GM06990 (cell line): ENCODE data around the gene DLAT.

Experiments
- DNase-seq: peaks from one replicate; pipeline ENCODE4 v3.0.0-alpha.2; 2011; ENCODE audit not compliant: insufficient read length; ENCODE audit errors: extremely low read depth
- H3K27me3 ChIP-seq: replicated peaks from 2 replicates; pipeline ENCODE4 v1.6.0; 2011; ENCODE audit warnings: low read length; ENCODE audit not compliant: control insufficient read depth, insufficient read depth
- H3K36me3 ChIP-seq: 2 replicates; pipeline ENCODE4 v1.5.1; 2011; ENCODE audit warnings: low read length; ENCODE audit not compliant: control insufficient read depth, insufficient read depth
- H3K4me3 ChIP-seq: replicated peaks from 2 replicates; pipeline ENCODE4 v1.5.1; 2011; ENCODE audit warnings: low read depth, mild to moderate bottlenecking, control low read depth, low read length
- TF ChIP-seq, protein P1 (sequence below): IDR thresholded peaks from 2 replicates; pipeline ENCODE4 v1.5.1; 2011; ENCODE audit warnings: low read length, control low read depth, mild to moderate bottlenecking, inconsistent platforms; ENCODE audit not compliant: insufficient read depth, poor library complexity, severe bottlenecking

DLAT gene

DNA sequence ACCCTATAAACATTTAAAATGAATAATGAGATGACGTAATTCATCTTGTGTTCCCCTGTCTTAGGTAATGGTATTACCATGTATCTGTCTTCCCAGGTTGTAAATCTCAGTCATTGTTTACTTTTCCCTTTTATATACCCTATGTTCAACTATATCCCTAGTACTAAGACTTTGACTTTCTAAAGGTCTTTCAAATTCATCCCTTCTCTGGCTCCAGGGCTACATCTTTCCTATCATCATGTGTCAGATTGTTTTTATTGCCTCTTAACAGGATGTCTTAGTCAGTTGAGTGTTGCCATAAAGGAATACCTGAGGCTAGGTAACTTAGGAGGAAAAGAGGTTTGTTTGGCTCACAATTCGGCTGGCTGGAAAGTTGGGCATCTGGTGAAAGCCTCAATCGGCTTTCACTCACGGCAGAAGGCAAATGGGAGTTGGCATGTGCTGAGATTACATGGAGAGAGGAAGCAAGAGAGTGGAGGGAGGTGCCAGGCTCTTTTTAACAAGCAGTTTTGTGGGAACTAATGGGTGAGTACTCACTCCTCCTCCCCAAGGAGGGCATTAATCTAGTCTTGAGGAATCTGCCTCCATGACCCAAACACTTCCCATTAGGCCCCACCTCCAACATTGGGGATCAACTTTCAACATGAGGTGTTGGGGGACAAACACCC lies 11.6 kb upstream of the DLAT start:
- no peaks in the 10 kb centered on the region for H3K27me3 ChIP-seq
- H3K36me3 ChIP-seq: no peaks in the 10 kb centered on the region
- no peak for DNase-seq
- TF ChIP-seq, protein P1, sequence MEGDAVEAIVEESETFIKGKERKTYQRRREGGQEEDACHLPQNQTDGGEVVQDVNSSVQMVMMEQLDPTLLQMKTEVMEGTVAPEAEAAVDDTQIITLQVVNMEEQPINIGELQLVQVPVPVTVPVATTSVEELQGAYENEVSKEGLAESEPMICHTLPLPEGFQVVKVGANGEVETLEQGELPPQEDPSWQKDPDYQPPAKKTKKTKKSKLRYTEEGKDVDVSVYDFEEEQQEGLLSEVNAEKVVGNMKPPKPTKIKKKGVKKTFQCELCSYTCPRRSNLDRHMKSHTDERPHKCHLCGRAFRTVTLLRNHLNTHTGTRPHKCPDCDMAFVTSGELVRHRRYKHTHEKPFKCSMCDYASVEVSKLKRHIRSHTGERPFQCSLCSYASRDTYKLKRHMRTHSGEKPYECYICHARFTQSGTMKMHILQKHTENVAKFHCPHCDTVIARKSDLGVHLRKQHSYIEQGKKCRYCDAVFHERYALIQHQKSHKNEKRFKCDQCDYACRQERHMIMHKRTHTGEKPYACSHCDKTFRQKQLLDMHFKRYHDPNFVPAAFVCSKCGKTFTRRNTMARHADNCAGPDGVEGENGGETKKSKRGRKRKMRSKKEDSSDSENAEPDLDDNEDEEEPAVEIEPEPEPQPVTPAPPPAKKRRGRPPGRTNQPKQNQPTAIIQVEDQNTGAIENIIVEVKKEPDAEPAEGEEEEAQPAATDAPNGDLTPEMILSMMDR: no peak
- H3K4me3 ChIP-seq: no peak overlapping the region

DNA sequence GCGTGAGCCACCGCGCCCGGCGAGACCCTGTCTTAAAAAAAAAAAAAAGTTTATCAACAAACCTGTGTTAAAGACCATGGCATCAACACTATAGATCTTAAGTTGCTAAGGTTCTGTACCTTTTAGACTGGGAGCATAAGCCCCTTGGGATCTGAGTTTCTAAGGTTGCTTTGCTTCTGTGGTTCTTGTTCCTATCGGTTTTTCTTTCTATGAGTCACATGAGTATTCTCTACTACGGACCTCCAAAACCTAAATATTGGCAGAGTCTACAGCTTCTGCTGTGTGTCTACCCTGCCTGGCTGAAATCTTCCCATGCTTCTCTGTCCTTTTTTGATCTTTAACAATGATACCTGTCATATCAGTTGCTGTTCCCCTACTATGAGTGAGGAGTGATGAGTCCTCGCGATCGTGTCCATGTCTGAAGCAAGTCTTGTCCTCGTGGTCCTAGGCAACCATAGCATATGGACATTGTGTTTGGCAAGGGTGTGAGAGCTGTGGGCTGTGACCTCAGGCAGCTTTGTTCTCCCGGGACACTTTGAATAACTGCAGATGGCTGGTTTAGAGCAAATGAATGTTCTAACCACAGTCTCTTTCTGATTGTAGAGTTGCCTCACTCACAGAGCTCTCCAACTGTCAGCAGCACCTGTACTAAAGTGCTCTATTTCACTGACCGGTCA lies 9.0 kb upstream of the DLAT start:
- peak; percentile 37 for DNase-seq
- H3K36me3 ChIP-seq: no peaks in the 10 kb centered on the region
- TF ChIP-seq, protein P1: no peak
- peak overlapping the region; percentile 52 for H3K4me3 ChIP-seq
- no peaks in the 10 kb centered on the region for H3K27me3 ChIP-seq

DNA sequence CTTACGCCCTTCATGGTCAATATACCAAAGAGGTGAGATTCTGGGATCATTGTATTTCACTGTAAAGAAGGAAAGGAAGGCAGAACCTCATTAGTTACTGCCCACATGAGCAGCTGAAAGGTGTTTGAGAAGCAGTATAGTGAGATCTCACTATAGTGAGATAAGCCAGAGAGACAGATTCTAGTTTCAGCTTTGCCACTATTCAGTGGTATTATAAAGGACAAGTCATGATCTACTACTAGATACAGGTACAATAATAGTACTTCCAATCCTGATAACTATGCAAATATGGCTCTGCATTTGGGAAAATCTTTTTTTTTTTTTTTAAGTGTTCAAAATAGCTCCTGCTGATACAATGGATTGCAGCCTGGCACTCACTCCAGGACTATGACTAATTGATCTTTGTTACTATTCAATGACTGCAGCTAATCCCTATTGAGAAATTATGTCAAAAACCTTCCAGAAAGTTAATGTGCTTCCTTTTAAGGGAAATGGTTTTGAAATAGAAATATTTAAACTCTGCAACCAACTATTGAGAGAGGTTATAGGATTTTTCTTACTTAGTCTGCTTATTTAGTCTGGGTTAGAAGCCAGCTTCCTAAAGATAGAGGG lies 8.3 kb upstream of the DLAT start:
- TF ChIP-seq, protein P1: no peak
- Histone ChIP-seq H3K4me3 (peak overlapping the region; percentile 52), H3K27me3 (no peaks in the 10 kb centered on the region), H3K36me3 (no peaks in the 10 kb centered on the region)
- DNase-seq: no peak

DNA sequence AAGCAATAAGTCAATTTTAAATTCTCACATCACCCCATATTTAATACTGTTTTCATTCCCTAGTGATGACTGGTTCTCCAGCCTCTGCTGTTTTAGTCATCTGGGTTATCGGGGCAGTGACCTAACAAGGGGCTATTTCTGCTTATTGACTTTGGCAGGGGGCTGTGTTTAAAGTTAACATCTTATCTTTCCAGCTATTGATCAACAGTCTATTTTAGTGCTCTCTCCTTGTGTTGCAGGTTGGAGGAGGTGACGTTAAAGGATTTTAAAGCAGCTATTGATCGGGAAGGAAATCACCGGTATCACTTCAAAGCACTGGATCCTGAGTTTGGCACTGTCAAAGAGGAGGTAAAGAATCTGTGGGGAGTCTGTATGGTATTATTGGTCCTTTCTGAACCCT lies 7.7 kb upstream of the DLAT start:
- Histone ChIP-seq H3K36me3 (no peaks in the 10 kb centered on the region), H3K4me3 (no peak overlapping the region), H3K27me3 (no peaks in the 10 kb centered on the region)
- TF ChIP-seq, protein P1: no peak
- no peak for DNase-seq

DNA sequence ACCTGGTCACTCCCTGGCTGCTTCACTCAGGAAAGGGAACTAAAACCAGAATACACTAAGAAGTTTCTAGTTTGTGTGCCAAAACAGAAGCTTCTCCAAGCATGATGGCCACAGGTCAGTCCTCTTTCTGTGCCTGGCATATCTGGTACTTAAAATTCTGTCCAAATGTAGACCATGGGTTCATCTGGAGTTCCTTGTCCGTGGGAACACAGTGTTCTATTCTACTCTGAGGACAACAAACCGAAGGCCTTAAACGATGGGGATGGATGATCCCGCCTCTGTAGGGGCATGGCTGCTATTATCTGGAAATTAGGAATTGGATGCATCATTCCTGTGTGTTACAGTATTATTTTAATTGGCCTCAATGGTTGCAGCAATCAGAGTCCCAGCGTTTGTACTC lies 6.1 kb upstream of the DLAT start:
- TF ChIP-seq, protein P1: no peak
- H3K4me3 ChIP-seq: no peak overlapping the region
- no peaks in the 10 kb centered on the region for H3K36me3 ChIP-seq
- no peaks in the 10 kb centered on the region for H3K27me3 ChIP-seq
- DNase-seq: no peak
